Posterior vena cava (tissue), 2 donors: Measurements from ENCODE around the gene NAA30. TPM values are rescaled to one million over a fixed set of nuclear protein-coding genes. Genes with fewer than 3 reads are reported as not detected.
"Not testable (repeated sequence)": the region's sequence is repeated elsewhere in the genome, so short reads cannot be mapped to it uniquely, and the experiment has no call there.

Experiments
- DNase-seq: peaks from one replicate; pipeline ENCODE4 v3.0.0-alpha.2; 2020; ENCODE audit warnings: low spot score
- intact Hi-C, 2 donors: fragments of 100-400 bp; cut with DNase I; formaldehyde crosslinking; loops; one replicate each; pipeline versions ENCODE4 v1.14.1 to v1.14.2; 2022 to 2023
- long read RNA-seq, 2 donors: library from polyadenylated mRNA; unstranded; transcript quantifications; one replicate each; pipeline ENCODE4 v2.0.0, GENCODE V29; 2020 to 2021
- total RNA-seq, 2 donors: library from RNA; stranded (reverse); fragmentation: NEBNext Ultra II Directional; extraction: Animal tissue kit (Norgen Biotek cat#: 25700); gene quantifications; one replicate each; pipeline ENCODE4 v1.2.1, GENCODE V29; 2021
- donor health status: DM: yes; HTN: yes; CAD: no.
- donor health status: DM: yes; HTN: yes; CAD: no.

Gene NAA30
- total RNA-seq = 10 to 100 TPM; 19.8 to 22.3 TPM
- long read RNA-seq, donor 1, full-length matches to known transcripts = 8 of 15 reads
- long read RNA-seq, donor 1, partial matches to known transcripts = 4 of 15 reads
- long read RNA-seq, donor 1, other reads (novel, unspliced or antisense) = 3 of 15 reads
- long read RNA-seq, donor 2, partial matches to known transcripts = 1 of 3 reads
- long read RNA-seq, donor 2, other reads (novel, unspliced or antisense) = 1 of 3 reads

- intact Hi-C loops = no loop called here
- peak; percentile 97 for DNase-seq
Observed at GRCh38 chr14:57390037-57390805, at the start of gene NAA30. TSS of gene NAA30 (plus strand) at chr14:57390586. CDS start at chr14:57390958, 372 bp downstream.

GRCh38 chr14:57343545-57344297, 46.7 kb upstream of the NAA30 start:
- intact Hi-C loops, DNase-seq: not testable (repeated sequence)

GRCh38 chr14:57345106-57345505, 45.3 kb upstream of the NAA30 start:
- intact Hi-C loops = no loop called here

DNA sequence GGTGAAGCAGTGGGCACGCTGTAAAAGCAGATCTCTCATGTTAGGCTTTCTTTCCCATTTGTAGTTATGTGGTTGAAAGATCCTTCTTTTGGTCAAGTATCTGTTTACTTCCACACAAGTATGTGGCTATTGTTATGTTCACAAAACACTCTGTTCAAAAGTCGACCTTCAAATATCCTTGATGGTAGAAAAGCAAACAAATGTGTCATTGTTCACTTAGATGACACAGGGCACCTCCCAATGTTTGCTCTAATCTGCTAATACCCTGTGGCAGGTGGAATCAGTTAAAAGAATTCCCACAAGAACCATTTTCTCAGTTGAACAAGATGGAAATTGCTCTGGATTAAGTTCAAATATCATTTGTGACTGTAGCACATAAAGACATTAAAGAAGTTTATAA, 43.6 kb upstream of the NAA30 start:
- intact Hi-C loops = no loop called here
- DNase-seq = no peak

More at GRCh38 chr14:57345106-57345505, 45.3 kb upstream of the NAA30 start:
- no peak for DNase-seq

DNA sequence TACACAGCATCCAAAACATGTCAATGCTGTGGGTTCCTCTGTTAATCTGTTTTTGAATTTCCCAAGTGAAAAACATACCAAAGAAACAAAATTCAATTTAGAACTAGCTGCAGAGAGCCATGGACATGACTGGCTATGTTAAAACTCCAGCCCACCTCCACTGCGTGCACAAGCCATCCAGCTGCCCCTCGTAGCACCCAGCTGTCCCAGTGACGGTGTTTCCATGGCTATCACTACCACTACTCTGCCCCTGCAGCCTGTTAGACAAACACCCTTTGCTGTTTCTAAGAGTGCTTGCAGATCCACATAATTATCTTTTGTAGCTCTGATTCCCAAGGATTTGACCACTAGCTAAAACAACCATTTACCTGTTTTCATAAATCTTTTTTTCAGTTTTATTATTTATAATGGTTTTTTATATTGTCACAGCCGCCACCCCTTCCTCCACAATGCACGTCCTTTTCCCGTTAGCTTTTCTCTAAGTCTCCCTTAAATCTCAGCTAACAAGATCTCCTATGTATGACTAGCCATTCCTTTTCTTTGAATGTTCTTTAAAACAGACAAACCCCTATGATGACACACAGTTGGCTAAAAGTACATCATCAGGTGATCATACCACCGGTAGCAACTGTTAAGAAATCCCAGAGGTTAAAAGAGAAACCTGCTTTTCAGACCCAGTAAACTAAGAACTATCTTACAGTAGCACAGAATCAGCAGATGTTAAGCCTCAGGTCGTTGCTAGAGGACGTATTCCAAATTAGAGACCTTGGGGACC, 37.8 kb upstream of the NAA30 start:
- intact Hi-C loops = no loop called here
- no peak for DNase-seq

DNA sequence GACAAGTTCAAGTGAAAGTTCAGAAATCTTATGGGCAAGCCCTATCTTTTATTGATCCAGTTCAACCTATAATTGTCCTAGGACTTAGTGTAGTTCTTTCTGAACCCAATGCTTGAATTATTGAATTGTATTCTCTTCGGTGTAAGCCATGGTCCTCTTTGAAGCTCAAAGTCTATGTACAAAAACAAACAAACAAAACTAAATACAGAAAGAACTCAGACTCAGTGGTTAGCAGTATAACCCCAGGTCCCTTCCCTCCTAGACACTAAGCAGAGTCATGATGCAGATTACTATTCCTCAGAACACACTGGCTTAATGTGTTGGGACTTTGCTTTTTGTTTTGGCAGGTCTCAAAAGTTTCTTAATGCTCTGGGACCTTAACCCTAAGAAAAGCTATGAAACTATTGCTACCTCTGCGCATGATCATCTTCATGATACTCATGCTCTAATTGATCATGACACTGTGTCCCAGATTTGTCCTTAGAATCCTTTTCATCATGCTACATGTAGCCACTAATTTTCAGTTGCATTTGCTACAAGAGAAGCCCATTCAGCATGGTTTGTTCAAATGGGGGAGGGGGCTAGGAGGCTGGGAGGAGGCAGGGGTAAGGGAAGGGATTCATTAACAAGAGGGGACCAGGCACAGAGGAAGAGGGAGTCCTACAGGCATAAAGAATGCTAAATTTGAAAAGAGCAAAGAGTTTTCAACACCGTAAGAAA, 35.1 kb upstream of the NAA30 start:
- intact Hi-C loops = no loop called here

DNA sequence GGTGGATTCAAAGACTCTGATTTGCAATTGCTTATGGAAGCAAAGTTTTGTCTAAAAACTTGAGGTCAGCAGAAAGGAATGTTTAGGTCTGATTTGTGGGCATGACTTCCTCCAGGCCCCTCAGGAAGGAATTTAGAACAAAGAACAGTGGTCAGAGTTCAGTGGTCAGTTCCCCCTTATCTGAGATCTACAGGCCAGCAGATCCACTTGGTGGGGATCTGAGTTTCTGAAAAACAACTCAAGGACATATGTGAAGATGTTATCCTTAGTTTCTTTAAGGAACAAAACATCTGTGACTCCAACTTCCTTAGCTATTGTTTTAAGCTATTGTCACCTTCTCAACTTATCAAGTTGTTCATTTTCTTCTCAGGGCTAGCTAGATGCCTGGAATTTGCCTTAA, 28.0 kb upstream of the NAA30 start:
- DNase-seq = no peak
- intact Hi-C loops = no loop called here

More for the DNA sequence above, 35.1 kb upstream of the NAA30 start:
- DNase-seq = no peak

DNA sequence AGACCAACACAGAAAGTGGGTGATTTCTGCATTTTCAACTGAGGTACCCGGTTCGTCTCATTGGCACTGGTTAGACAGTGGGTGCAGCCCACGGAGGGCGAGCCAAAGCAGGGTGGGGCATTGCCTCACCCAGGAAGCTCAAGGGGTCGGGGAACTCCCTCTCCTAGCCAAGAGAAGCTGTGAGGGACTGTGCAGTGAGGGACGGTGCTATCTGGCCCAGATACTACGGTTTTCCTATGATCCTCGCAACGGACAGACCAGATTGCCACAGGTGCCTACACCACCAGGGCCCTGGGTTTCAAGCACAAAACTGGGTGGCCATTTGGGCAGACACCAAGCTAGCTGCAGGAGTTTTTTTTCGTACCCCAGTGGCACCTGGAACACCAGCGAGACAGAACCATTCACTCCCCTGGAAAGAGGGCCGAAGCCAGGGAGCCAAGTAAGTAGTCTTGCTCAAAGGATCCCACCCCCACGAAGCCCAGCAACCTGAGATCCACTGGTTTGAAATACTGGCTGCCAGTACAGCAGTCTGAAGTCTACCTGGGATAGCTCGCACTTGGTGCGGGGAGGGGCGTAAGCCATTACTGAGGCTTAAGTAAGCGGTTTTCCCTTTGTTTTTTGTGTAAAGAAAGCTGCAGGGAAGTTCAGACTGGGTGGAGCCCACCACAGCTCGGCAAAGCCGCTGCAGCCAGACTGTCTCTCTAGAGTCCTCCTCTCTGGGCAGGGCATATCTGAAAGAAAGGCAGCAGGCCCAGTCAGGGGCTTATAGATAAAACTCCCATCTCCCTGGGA, 25.5 kb upstream of the NAA30 start:
- no peak for DNase-seq
- intact Hi-C loops = no loop called here

DNA sequence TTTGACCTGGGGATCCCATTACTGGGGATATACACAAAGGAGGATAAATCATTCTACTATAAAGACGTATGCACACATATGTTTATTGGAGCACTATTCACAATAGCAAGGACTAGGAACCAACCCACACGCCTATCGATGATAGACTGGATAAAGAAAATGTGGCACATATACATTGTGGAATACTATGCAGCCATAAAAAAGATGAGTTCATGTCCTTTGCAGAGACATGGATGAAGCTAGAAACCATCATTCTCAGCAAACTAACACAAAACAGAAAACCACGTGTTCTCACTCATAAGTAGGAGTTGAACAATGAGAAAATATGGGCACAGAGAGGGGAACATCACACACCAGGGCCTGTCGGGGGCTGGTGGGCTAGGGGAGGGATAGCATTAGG, 20.2 kb upstream of the NAA30 start:
- intact Hi-C loops, DNase-seq: not testable (repeated sequence)

GRCh38 chr14:57371013-57371412, 19.4 kb upstream of the NAA30 start:
- intact Hi-C loops = no loop called here
- DNase-seq = no peak

- intact Hi-C loops = no loop called here
- no peak for DNase-seq
Observed at GRCh38 chr14:57375156-57375555, 15.2 kb upstream of the NAA30 start.

DNA sequence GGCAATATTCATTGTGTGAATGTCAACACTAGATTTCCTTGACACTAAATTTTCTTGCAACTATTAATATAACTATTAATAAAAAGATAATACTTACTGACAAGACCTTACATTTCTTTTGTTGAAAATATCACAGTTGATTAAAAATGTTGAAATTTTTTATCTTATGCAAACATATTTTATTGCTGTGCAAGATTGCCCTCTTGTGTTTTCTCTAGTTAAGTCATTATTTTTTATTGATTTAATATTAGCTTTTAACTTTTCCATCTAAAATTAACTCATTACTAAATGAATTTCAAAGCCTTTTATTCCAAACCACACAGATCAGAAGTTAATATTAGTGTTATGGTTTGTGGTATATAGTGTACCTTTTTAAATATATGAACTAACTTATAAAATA, 11.7 kb upstream of the NAA30 start:
- intact Hi-C loops = no loop called here

DNA sequence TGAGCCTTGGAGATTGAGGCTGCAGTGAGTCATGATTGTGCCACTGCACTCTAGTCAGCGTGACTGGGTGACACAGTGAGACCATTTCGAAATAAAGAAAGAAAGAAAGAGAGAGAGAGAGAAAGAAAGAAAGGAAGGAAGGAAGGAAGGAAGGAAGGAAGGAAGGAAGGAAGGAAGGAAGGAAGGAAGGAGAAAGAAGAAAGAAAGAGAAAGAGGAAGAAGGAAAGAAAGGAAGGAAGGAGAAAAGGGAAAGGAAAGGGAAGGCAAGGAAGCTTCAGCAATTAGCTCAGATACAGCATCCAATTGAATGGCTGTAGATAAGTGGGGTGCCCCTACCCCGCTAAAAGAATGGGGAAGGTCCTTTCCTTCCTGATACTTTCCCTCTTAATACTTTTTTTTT, 9.5 kb upstream of the NAA30 start:
- DNase-seq = no peak
- intact Hi-C loops = no loop called here

More for the DNA sequence above, 11.7 kb upstream of the NAA30 start:
- DNase-seq = no peak

DNA sequence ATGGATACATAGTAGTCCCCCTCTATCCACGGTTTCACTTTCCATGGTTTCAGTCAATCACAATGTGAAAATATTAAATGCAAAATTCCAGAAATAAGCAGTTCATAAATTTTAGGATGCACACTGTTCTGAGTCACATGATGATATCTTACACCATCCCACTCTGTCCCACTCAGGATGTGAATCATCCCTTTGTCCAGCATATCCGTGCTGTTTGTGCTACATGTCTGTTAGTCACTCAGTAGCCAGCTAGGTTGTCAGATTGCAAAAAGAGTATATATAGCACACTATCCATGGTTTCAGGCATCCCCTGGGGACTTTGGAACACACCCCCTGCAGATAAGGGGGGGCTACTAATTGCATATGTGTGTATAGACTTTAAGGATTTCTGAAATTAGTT, 8.1 kb upstream of the NAA30 start:
- intact Hi-C loops = no loop called here
- no peak for DNase-seq

GRCh38 chr14:57383125-57383745, 7.2 kb upstream of the NAA30 start:
- intact Hi-C loops = no loop called here
- no peak for DNase-seq

- intact Hi-C loops = no loop called here
- no peak for DNase-seq
Observed at GRCh38 chr14:57388067-57388466, 2.3 kb upstream of the NAA30 start.

- no peak for DNase-seq
- intact Hi-C loops = no loop called here
Observed at GRCh38 chr14:57389646-57390036, 745 bp upstream of the NAA30 start.
